Measurements from ENCODE around the gene ZG16B.

Gene ZG16B

DNA sequence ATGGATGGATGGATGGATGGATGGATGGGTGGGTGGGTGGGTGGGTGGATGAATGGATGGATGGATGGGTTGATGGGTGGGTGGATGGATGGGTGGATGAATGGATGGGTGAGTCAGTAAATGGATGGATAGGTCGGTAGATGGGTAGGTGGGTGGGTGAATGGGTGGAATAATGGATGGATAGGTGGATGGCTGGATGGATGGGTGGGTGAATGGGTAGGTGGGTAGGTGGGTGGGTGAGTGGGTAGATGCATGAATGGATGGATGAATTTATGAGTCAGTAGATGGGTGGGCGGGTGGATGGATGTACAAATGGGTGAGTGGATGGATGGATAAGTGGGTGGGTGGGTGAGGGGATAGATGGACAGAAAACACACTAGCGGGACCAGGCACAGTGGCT, 4.9 kb downstream of the ZG16B start:
- Histone ChIP-seq H3K9ac (ENCODE audit: low read depth in 1 of 2, low read length in 2 of 2) (no peak overlapping the region), H3K36me3 (ENCODE audit: control insufficient read depth in 2 of 2, insufficient read depth in 2 of 2, low read length in 2 of 2) (no peaks in the 10 kb centered on the region), H3K4me1 (ENCODE audit: control insufficient read depth in 2 of 2, insufficient read depth in 2 of 2, low read length in 2 of 2) (peaks cover 4 to 19% of the 10 kb centered on the region in 2 donors), H3K27me3 (ENCODE audit: control insufficient read depth in 2 of 2, insufficient read depth in 2 of 2, low read length in 2 of 2) (no peaks in the 10 kb centered on the region), H3K9me3 (ENCODE audit: control insufficient read depth in 2 of 2, low read length in 2 of 2) (no peaks in the 10 kb centered on the region), H3K27ac (ENCODE audit: low read depth in 2 of 2, low read length in 2 of 2) (no peak overlapping the region), H3K4me3 (ENCODE audit: low read length in 2 of 2) (no peak overlapping the region)

DNA sequence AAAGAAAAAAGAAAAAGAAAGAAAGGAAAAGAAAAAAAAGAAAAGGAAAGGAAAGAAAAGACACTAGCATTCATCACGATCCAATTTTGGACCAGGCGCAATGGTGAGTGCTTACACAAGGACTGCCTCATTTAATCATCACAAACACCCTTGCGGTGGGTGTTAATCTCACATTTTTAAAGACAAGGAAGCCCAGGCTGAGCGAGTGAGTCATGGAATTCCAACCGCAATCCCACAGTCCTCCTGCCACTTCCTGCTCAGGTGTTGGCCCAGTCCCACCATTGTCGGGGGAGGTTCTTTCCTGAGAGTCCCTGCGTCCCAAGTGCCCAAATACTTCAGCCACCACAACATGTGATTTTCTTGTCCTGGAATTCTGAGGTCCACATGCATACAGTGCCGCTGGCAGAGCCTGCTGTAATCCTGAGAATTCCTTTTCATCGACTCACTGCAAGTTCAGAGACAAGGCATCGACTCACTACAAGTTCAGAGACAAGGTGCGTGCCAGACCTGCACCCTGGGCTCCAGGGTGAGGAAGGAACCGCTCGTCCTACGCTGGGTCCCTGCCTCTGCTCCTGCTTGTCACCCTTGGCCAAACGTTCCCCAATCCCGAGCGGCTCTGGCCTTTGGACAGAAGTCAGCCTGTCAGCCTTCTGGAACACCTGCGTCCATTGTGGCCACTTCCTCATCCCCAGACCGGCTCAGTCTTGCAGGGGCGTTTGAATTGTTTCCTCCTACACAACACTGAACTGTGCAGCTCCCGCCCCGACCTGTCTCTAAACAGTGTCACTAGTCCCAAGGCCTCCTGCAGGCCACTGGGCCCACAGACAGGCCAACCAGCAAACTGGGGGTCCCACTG, 5.8 kb downstream of the ZG16B start:
- Histone ChIP-seq H3K4me3 (ENCODE audit: low read length in 2 of 2) (no peak overlapping the region), H3K9me3 (ENCODE audit: control insufficient read depth in 2 of 2, low read length in 2 of 2) (no peaks in the 10 kb centered on the region), H3K4me1 (ENCODE audit: control insufficient read depth in 2 of 2, insufficient read depth in 2 of 2, low read length in 2 of 2) (peaks cover 0 to 13% of the 10 kb centered on the region in 2 donors), H3K27me3 (ENCODE audit: control insufficient read depth in 2 of 2, insufficient read depth in 2 of 2, low read length in 2 of 2) (no peaks in the 10 kb centered on the region), H3K36me3 (ENCODE audit: control insufficient read depth in 2 of 2, insufficient read depth in 2 of 2, low read length in 2 of 2) (no peaks in the 10 kb centered on the region), H3K27ac (ENCODE audit: low read depth in 2 of 2, low read length in 2 of 2) (peak overlapping the region in 1 of 2 donors; percentile 2), H3K9ac (ENCODE audit: low read depth in 1 of 2, low read length in 2 of 2) (no peak overlapping the region)

DNA sequence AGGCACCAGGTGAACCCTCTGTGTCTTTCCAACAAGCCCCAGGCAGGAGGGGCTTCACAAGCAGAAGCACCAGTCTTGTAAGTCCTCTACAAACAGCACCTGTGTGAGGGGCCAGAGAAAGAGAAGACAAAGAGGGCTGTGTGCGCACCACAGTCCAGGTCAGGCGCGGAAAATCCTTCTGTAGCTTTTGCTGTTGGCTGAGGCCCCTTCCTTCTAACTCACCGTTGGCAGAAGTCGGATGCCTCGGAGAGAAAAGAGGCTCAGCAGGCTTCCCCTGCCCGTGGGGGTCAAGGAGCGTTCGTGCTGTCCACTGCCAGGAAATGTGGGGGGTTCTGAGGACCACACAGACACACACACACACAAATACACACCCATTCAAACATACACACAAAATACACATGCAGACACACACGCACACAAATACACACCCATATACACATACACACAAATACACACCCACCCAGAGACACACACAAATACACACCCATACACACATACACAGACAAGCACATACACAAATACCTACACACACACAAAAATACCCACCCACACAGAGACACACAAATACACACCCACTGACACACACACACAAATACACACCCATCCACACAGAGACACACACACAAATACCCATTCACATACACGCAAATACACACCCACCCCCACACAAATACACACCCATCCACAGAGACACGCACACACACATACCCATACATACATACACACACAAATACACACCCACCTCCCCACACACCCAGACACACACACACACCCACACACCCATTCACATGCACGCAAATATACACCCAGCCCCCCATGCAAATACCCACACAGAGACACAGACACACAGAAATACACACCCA, 6.8 kb downstream of the ZG16B start:
- H3K27me3 ChIP-seq (ENCODE audit: control insufficient read depth in 2 of 2, insufficient read depth in 2 of 2, low read length in 2 of 2), result no peaks in the 10 kb centered on the region
- H3K9me3 ChIP-seq (ENCODE audit: control insufficient read depth in 2 of 2, low read length in 2 of 2), result no peaks in the 10 kb centered on the region
- no peak overlapping the region for H3K27ac ChIP-seq (ENCODE audit: low read depth in 2 of 2, low read length in 2 of 2)
- no peak overlapping the region for H3K9ac ChIP-seq (ENCODE audit: low read depth in 1 of 2, low read length in 2 of 2)
- H3K4me1 ChIP-seq (ENCODE audit: control insufficient read depth in 2 of 2, insufficient read depth in 2 of 2, low read length in 2 of 2), result peaks cover 1 to 11% of the 10 kb centered on the region in 2 donors
- H3K4me3 ChIP-seq (ENCODE audit: low read length in 2 of 2), result no peak overlapping the region
- no peaks in the 10 kb centered on the region for H3K36me3 ChIP-seq (ENCODE audit: control insufficient read depth in 2 of 2, insufficient read depth in 2 of 2, low read length in 2 of 2)

DNA sequence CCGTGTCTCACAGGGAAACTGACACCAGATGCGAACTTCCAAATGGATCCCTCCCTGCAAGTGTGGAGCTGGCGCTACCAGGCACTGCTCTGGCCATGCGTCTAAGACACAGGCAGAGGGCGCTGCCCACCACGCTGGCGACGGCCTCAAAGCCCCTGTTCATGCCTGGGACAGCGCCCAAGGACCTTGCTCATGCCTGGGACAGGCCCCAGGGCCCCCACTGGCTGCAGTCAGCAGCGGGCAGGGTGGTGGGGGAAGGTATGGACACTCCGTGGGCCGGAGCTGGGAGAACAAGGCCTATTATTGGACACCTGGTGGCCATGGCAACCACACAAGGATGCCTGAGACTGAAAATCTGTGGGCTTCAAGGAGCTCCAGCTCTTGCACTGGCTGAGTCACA, 8.8 kb downstream of the ZG16B start:
- Histone ChIP-seq H3K9me3 (ENCODE audit: control insufficient read depth in 2 of 2, low read length in 2 of 2) (no peaks in the 10 kb centered on the region), H3K27me3 (ENCODE audit: control insufficient read depth in 2 of 2, insufficient read depth in 2 of 2, low read length in 2 of 2) (no peaks in the 10 kb centered on the region), H3K4me1 (ENCODE audit: control insufficient read depth in 2 of 2, insufficient read depth in 2 of 2, low read length in 2 of 2) (peaks cover 9 to 15% of the 10 kb centered on the region in 2 donors), H3K9ac (ENCODE audit: low read depth in 1 of 2, low read length in 2 of 2) (no peak overlapping the region), H3K27ac (ENCODE audit: low read depth in 2 of 2, low read length in 2 of 2) (no peak overlapping the region), H3K36me3 (ENCODE audit: control insufficient read depth in 2 of 2, insufficient read depth in 2 of 2, low read length in 2 of 2) (no peaks in the 10 kb centered on the region), H3K4me3 (ENCODE audit: low read length in 2 of 2) (no peak overlapping the region)

DNA sequence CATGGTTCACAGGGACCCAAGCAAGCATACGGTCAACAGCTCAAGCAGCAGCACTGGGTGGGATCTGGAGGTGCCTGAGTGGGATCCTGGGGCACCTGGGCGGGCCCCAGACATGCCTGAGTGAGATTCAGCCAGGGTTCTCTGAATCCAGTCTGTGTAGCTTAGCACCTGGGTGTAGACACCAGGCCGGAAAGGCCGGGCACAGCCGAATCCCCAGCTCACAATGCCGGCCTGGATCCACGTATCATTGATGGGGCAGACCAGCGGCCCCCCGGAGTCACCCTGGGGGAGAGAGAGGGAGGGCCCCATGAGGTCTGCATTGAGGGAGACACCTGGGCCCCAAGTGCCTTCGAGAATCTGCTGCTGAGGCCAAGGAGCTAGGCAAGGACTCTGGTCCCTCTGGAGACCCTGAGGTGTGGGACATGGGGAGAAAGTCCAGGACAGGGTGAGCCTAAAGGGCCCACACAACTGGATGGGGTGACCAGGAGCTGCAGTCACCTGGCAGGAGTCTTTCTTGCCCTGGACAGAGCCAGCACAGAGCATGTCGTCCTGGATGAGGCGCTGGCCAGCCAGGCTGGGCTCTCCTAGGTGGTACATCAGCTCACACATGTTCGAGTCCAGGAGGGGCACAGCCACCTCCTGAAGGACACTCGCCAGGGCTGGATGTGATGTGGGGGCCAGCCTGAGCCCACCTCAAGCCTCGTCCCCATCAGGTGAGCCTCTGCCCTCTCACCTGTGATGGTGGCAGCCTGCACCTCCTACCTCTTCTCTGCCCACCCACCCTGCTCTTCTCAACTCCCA, 9.7 kb downstream of the ZG16B start:
- Histone ChIP-seq H3K9ac (ENCODE audit: low read depth in 1 of 2, low read length in 2 of 2) (no peak overlapping the region), H3K27me3 (ENCODE audit: control insufficient read depth in 2 of 2, insufficient read depth in 2 of 2, low read length in 2 of 2) (no peaks in the 10 kb centered on the region), H3K4me3 (ENCODE audit: low read length in 2 of 2) (no peak overlapping the region), H3K36me3 (ENCODE audit: control insufficient read depth in 2 of 2, insufficient read depth in 2 of 2, low read length in 2 of 2) (no peaks in the 10 kb centered on the region), H3K4me1 (ENCODE audit: control insufficient read depth in 2 of 2, insufficient read depth in 2 of 2, low read length in 2 of 2) (peaks cover 9 to 15% of the 10 kb centered on the region in 2 donors), H3K27ac (ENCODE audit: low read depth in 2 of 2, low read length in 2 of 2) (no peak overlapping the region), H3K9me3 (ENCODE audit: control insufficient read depth in 2 of 2, low read length in 2 of 2) (no peaks in the 10 kb centered on the region)

DNA sequence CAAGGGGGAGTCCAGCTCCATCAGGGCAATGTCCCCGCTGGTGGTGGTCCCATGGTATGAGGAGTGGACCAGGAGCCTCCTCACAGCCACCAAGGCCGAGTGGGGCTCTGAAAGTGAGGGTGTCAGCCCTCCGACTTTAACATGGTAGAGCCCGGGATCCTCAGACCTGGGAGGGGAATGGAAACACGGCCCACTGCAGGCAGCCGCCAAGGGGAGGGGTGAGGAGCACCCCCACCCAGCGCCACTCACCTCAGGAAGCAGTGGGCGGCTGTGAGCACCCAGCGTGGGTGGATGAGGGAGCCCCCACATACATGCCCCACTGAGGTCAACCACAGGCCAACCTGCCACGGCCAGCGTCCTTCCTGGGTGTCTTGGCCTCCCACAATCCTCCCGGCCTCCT, 10.8 kb downstream of the ZG16B start:
- no peak overlapping the region for H3K9ac ChIP-seq (ENCODE audit: low read depth in 1 of 2, low read length in 2 of 2)
- H3K4me1 ChIP-seq (ENCODE audit: control insufficient read depth in 2 of 2, insufficient read depth in 2 of 2, low read length in 2 of 2), result peaks cover 8 to 9% of the 10 kb centered on the region in 2 donors
- no peaks in the 10 kb centered on the region for H3K27me3 ChIP-seq (ENCODE audit: control insufficient read depth in 2 of 2, insufficient read depth in 2 of 2, low read length in 2 of 2)
- no peaks in the 10 kb centered on the region for H3K9me3 ChIP-seq (ENCODE audit: control insufficient read depth in 2 of 2, low read length in 2 of 2)
- no peak overlapping the region for H3K4me3 ChIP-seq (ENCODE audit: low read length in 2 of 2)
- H3K36me3 ChIP-seq (ENCODE audit: control insufficient read depth in 2 of 2, insufficient read depth in 2 of 2, low read length in 2 of 2), result no peaks in the 10 kb centered on the region
- no peak overlapping the region for H3K27ac ChIP-seq (ENCODE audit: low read depth in 2 of 2, low read length in 2 of 2)

DNA sequence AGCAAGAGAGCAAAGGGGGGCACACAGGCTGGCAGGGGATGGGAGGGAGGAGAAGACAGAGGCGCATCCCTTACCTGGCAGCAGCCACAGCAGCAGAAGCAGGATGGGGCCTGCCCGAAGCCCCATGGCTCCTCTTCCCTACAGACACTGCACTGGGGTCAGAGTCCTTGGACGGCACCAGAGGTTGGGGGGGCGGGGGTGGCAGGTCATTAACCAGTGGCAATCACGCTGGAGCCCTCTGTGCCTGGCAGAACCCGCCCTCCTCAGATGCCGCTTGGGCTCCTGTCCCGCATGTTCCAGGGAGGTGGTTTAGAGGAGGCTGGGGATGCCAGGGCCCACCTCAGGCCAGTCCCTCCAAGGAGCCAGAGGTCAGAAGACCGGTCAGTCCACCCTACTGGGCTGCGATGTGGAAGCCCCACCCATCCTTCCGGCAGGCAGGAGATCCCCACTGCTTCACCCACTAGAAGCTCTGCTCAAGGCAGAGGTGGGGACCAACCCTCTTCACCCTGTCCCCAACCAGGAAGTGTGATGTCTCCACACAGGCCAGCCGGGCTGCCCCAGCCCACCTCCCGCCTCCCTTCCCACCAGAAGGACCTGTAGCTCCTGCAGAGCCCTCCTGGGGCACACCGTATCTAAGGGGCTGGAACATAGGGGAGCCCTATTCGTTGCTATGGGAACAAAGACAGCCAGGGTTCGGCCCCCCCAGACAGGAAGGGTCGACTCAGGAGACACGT, 11.7 kb downstream of the ZG16B start:
- Histone ChIP-seq H3K9ac (ENCODE audit: low read depth in 1 of 2, low read length in 2 of 2) (no peak overlapping the region), H3K27ac (ENCODE audit: low read depth in 2 of 2, low read length in 2 of 2) (no peak overlapping the region), H3K4me1 (ENCODE audit: control insufficient read depth in 2 of 2, insufficient read depth in 2 of 2, low read length in 2 of 2) (peaks cover 9 to 10% of the 10 kb centered on the region in 2 donors), H3K4me3 (ENCODE audit: low read length in 2 of 2) (peak overlapping the region in 1 of 2 donors; percentile 59), H3K36me3 (ENCODE audit: control insufficient read depth in 2 of 2, insufficient read depth in 2 of 2, low read length in 2 of 2) (no peaks in the 10 kb centered on the region), H3K9me3 (ENCODE audit: control insufficient read depth in 2 of 2, low read length in 2 of 2) (no peaks in the 10 kb centered on the region), H3K27me3 (ENCODE audit: control insufficient read depth in 2 of 2, insufficient read depth in 2 of 2, low read length in 2 of 2) (no peaks in the 10 kb centered on the region)

DNA sequence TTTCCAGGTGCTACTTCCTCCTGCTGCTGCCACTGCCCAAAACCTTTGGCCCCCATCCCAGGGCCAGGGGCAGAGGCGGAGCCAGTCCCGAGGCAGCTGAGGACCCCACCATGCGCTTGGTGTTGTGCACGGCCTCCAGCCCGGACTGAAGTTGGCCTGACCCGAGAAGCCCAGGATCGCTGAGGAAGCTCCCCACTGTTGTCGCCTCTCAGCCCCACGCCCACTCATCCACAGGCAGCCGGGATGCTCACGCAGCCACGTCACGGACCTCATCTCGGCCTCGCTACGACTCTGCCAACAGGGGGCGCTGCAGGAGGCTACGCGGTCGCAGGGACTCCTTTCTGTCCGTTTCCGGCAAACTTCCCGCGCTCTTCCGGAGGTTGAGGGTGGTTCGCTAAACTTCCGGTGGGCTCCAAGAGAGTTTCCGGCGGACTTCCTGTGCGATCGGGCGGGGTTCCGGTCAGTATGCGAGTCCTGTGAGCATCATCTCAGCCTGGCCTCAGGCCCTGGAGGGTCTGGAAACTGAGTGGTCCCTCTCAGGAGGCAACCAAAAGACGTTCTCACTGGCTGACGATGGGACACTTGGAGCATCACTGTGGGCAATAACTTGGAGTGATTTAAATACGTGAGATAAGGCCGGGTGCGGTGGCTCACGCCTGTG, 12.4 kb downstream of the ZG16B start:
- no peaks in the 10 kb centered on the region for H3K36me3 ChIP-seq (ENCODE audit: control insufficient read depth in 2 of 2, insufficient read depth in 2 of 2, low read length in 2 of 2)
- no peaks in the 10 kb centered on the region for H3K27me3 ChIP-seq (ENCODE audit: control insufficient read depth in 2 of 2, insufficient read depth in 2 of 2, low read length in 2 of 2)
- no peak overlapping the region for H3K9ac ChIP-seq (ENCODE audit: low read depth in 1 of 2, low read length in 2 of 2)
- peak overlapping the region in 1 of 2 donors; percentile 59 for H3K4me3 ChIP-seq (ENCODE audit: low read length in 2 of 2)
- no peaks in the 10 kb centered on the region for H3K9me3 ChIP-seq (ENCODE audit: control insufficient read depth in 2 of 2, low read length in 2 of 2)
- H3K27ac ChIP-seq (ENCODE audit: low read depth in 2 of 2, low read length in 2 of 2), result peak overlapping the region in 1 of 2 donors; percentile 23
- H3K4me1 ChIP-seq (ENCODE audit: control insufficient read depth in 2 of 2, insufficient read depth in 2 of 2, low read length in 2 of 2), result peaks cover 9 to 15% of the 10 kb centered on the region in 2 donors

DNA sequence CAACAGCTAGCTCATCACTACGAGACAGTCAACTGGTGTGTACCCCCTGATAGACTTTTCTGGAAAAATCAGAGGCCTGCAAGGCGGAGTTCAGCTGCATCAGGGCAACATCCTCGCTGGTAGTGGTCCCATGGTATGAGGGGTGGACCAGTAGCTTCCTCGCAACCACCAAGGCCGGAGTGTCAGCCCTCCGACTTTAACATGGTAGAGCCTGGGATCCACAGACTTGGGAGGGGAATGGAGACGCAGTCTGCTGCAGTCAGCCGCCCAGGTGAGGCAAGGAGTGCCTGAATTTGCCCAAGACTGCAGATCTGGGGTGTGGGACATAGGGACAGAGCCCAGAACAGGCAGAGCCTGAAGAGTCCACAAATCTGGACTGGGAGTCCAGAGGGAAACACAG, 13.4 kb downstream of the ZG16B start:
- Histone ChIP-seq H3K27ac (ENCODE audit: low read depth in 2 of 2, low read length in 2 of 2) (no peak overlapping the region), H3K36me3 (ENCODE audit: control insufficient read depth in 2 of 2, insufficient read depth in 2 of 2, low read length in 2 of 2) (no peaks in the 10 kb centered on the region), H3K27me3 (ENCODE audit: control insufficient read depth in 2 of 2, insufficient read depth in 2 of 2, low read length in 2 of 2) (no peaks in the 10 kb centered on the region), H3K9ac (ENCODE audit: low read depth in 1 of 2, low read length in 2 of 2) (no peak overlapping the region), H3K4me1 (ENCODE audit: control insufficient read depth in 2 of 2, insufficient read depth in 2 of 2, low read length in 2 of 2) (peaks cover 9 to 15% of the 10 kb centered on the region in 2 donors), H3K9me3 (ENCODE audit: control insufficient read depth in 2 of 2, low read length in 2 of 2) (no peaks in the 10 kb centered on the region), H3K4me3 (ENCODE audit: low read length in 2 of 2) (no peak overlapping the region)
